K562 (cell line): Measurements from ENCODE around the gene SAMD3.

Experiments used
- CHCHD3 ChIP-seq: fragments of 250-450 bp; sonication (Bioruptor Pico); IDR thresholded peaks from 2 replicates; pipeline ENCODE4 v2.1.2; 2022; ENCODE audit warnings: mild to moderate bottlenecking
- EGR1 ChIP-seq: fragments of 450-650 bp; conservative IDR thresholded peaks from 2 replicates; pipeline ENCODE4 v1.6.1; 2017; ENCODE audit warnings: mild to moderate bottlenecking
- TF ChIP-seq, protein P1 (sequence below), 3 experiments: IDR thresholded peaks in 2 of 3; conservative IDR thresholded peaks in 1 of 3; 2 replicates each; pipeline ENCODE4 v1.5.1; 2011 to 2012; ENCODE audit warnings: low read length in 3 of 3, mild to moderate bottlenecking in 3 of 3, control low read depth in 2 of 3, improper control_type of control experiment in 1 of 3, inconsistent platforms in 1 of 3, low read depth in 1 of 3, mixed read lengths in 1 of 3, moderate library complexity in 1 of 3; ENCODE audit not compliant: insufficient read depth in 2 of 3

DNA sequence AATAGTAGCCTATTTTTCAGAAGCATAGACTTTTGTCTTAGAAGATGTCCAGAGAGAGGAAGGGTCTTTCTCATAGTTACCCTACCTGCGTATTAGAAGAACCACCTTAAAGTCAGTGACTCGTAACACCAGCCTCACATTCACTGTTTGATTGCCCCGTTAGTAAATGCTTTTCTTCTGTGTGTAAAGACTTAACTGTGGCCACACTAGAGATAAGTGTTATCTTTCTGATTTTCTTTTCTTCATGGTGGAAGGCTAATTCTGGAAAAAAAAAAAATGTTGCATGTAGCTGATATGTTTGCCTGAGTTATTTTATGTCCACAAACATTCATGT is 83.9 kb downstream of the SAMD3 start:
- TF ChIP-seq EGR1 (no peak), CHCHD3 (no peak)
- TF ChIP-seq, protein P1, sequence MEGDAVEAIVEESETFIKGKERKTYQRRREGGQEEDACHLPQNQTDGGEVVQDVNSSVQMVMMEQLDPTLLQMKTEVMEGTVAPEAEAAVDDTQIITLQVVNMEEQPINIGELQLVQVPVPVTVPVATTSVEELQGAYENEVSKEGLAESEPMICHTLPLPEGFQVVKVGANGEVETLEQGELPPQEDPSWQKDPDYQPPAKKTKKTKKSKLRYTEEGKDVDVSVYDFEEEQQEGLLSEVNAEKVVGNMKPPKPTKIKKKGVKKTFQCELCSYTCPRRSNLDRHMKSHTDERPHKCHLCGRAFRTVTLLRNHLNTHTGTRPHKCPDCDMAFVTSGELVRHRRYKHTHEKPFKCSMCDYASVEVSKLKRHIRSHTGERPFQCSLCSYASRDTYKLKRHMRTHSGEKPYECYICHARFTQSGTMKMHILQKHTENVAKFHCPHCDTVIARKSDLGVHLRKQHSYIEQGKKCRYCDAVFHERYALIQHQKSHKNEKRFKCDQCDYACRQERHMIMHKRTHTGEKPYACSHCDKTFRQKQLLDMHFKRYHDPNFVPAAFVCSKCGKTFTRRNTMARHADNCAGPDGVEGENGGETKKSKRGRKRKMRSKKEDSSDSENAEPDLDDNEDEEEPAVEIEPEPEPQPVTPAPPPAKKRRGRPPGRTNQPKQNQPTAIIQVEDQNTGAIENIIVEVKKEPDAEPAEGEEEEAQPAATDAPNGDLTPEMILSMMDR (IDR thresholded peaks at IDR 0.05 in 2 of 3, conservative IDR thresholded peaks at IDR 0.05 in 1 of 3; ENCODE audit: insufficient read depth in 2 of 3, low read depth in 1 of 3, low read length in 3 of 3): no peak
